Activated T-cell treated with anti-CD3 and anti-CD28 coated beads, Interleukin-2, amount 50 U/mL, for 4 hours (primary cell): ENCODE data around the gene NRN1. TPM values are rescaled to one million over a fixed set of nuclear protein-coding genes. Genes with fewer than 3 reads are reported as not detected.
"Not testable (repeated sequence)": the region's sequence is repeated elsewhere in the genome, so short reads cannot be mapped to it uniquely, and the experiment has no call there.

ENCODE experiments used
- ATAC-seq, 2 donors: fragments of 200-7000 bp; cut with Tn5 transposase; one replicate each; pipeline ENCODE4 v1.10.0; 2021
- DNase-seq: peaks from one replicate; pipeline ENCODE4 v3.0.0-alpha.2; 2020
- H3K27me3 Mint-ChIP-seq: one replicate; pipeline ENCODE4 v1.8.0; 2021; ENCODE audit warnings: low read depth, mixed read lengths
- H3K36me3 Mint-ChIP-seq: one replicate; pipeline ENCODE4 v1.8.0; 2022; ENCODE audit warnings: mixed read lengths; ENCODE audit not compliant: insufficient read depth
- H3K4me1 Mint-ChIP-seq: one replicate; pipeline ENCODE4 v1.8.0; 2021; ENCODE audit warnings: low read depth, mixed read lengths
- H3K4me3 Mint-ChIP-seq: one replicate; pipeline ENCODE4 v1.8.0; 2021; ENCODE audit warnings: mild to moderate bottlenecking, moderate library complexity, mixed read lengths
- H3K9me3 Mint-ChIP-seq: one replicate; pipeline ENCODE4 v1.8.0; 2021; ENCODE audit warnings: mixed read lengths
- total RNA-seq, 3 donors: library from RNA; stranded (reverse); gene quantifications; one replicate each; pipeline ENCODE4 v1.2.1, GENCODE V29; 2021

The NRN1 gene
- total RNA-seq, 3 donors from 2014 or later: 0.15 to 0.22 TPM; not detected in 1

DNA sequence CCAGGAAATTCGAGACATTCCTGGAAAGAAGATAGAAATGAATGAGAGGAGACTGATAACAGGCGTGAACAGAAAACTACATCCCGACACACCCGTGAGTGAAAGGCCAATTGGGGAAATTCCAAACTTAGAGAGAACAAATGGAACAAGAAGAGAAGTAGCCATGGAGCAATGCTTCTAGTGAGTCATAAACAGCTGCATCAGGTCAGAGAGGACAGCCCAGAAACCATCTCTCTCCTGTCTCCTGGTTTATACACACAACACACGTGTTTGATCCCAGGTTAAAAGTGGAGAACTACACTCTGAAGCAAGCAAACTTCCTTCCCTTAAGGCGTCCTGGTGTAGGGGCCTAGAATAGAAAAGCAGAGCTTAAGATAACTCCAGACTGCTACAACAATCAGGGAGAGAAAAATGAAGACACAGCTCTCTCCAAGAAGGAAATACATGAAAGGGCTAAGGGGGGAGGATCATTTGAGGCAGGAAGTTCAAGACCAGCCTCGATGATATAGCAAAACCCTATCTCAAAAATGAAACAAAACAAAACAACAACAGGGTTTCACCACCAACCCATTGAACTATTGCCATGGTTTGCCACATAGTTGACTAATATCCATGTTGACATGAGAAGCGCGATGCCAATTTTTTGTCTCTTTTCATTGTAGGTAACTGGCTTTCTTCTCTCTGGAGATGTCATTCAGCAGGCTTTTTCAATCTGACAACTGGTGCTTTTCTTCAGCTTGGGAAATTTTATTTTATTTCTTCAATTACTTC, 26.9 kb downstream of the NRN1 start:
- no peaks in the 10 kb centered on the region for H3K27me3 Mint-ChIP-seq

DNA sequence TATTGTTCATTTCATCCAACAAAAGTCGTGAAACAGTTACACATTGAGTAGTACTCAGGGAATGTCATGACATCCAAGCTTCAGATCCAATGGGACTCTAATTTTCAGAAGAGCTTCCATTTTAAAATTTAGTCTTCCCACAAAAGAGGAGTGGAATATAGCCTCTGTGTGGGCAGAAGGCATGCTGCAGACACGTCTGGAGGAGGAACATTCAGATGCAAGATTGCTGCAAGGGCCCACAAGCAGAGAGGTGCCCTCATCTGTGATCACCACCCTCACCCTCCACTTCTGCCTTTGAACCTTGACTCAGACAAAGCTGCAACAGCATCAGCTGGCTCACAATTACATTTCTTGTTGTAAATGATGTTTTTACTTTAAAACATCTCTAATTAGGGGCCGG, 29.9 kb downstream of the NRN1 start:
- ATAC-seq (no peak), DNase-seq (no peak)
- Mint-ChIP-seq H3K9me3 (no peaks in the 10 kb centered on the region), H3K27me3 (peaks cover 3% of the 10 kb centered on the region), H3K36me3 (no peaks in the 10 kb centered on the region), H3K4me1 (peaks cover 5% of the 10 kb centered on the region), H3K4me3 (no peak overlapping the region)

More for the DNA sequence above, 26.9 kb downstream of the NRN1 start:
- peaks cover 17% of the 10 kb centered on the region for H3K4me1 Mint-ChIP-seq
- no peak overlapping the region for H3K4me3 Mint-ChIP-seq
- ATAC-seq (no peak), DNase-seq (no peak)
- no peaks in the 10 kb centered on the region for H3K9me3 Mint-ChIP-seq
- H3K36me3 Mint-ChIP-seq: no peaks in the 10 kb centered on the region

DNA sequence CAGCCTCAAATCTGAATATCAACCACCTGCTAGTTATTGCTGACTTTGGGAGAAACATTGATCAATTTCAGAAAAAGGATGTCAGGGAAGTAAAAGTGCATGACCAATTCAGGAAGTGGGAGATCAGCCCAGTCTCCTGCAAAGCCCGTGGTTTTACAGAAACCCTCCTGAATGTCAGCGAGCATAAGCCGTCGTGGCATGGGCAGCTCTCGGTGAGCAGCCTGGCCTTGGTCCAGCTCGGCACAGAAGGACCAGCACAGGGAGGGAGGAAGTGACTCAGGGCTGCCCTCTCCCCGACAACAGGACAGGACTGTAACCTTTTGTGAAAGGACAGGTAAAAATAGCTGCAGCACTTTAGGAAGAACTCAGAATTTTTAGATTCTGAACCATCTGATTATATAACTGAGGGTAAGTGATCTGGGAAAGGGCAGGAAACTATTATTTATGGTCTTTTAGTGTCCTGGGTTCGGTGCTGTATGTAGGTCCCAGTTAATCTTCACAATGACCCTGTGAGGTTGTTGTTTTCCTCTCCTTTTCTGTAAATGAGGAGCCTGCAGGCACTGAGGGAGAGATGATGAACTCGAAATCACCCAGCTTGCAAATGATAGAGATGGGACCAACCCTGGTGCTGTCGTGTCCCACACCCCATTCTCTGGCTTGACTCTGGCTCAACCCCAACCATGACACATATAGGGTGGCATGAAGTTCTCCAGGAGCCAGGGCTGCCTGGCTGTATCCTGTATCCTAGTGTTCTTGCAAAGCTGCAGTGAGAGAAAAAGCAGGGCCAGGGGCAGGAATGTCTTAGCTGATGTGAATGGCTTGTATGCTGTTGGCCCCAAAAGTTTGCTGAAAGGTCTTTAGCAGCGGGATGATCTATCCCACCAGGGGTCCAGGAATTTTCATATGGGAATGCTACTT, 37.6 kb downstream of the NRN1 start:
- H3K4me1 Mint-ChIP-seq: peaks cover 6% of the 10 kb centered on the region
- ATAC-seq (no peak), DNase-seq (no peak)
- no peak overlapping the region for H3K4me3 Mint-ChIP-seq
- no peaks in the 10 kb centered on the region for H3K9me3 Mint-ChIP-seq
- H3K36me3 Mint-ChIP-seq: no peaks in the 10 kb centered on the region
- H3K27me3 Mint-ChIP-seq: peaks cover 3% of the 10 kb centered on the region

DNA sequence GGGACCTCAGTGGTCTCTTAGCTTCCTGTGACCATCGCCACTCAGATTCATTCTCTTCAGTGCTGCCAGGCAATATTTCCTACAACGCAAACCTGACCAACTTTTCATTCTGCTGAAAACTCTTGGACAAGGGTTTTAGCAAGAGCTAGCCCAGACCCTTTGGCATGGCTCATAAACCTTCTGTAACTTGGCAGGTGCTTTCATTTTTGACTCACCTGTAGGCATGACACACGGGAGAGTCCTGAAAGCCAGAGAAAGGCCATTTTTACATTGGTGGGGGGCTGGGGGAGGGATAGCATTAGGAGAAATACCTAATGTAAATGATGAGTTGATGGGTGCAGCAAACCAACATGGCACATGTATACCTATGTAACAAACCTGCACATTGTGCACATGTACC, 38.7 kb downstream of the NRN1 start:
- ATAC-seq, H3K4me1 Mint-ChIP-seq: not testable (repeated sequence)

DNA sequence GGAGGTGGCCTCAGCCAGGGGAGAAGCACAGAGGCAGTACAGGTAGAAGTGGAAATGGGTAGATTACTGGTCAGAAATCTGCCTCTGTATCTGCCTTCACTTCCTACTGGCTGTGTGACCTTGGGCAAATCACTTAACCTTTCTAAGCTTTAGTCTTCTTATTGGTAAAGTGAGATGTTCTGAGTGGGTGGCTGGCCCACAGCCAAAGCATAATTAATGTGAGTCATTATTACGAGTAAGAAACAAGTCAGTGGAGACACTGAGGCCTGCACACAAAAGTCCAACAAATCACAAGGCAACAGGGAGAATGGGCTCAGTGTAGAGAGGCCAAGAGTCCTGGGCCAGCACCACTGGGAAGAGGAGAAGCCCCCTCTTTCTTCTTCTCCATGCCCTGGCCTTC, 39.1 kb downstream of the NRN1 start:
- Mint-ChIP-seq H3K4me1 (peaks cover 6% of the 10 kb centered on the region), H3K36me3 (no peaks in the 10 kb centered on the region), H3K27me3 (no peaks in the 10 kb centered on the region), H3K4me3 (no peak overlapping the region), H3K9me3 (no peaks in the 10 kb centered on the region)
- ATAC-seq: no peak
- no peak for DNase-seq

More for the DNA sequence above, 38.7 kb downstream of the NRN1 start:
- H3K27me3 Mint-ChIP-seq, H3K4me3 Mint-ChIP-seq, H3K36me3 Mint-ChIP-seq, DNase-seq, H3K9me3 Mint-ChIP-seq: not testable (repeated sequence)

DNA sequence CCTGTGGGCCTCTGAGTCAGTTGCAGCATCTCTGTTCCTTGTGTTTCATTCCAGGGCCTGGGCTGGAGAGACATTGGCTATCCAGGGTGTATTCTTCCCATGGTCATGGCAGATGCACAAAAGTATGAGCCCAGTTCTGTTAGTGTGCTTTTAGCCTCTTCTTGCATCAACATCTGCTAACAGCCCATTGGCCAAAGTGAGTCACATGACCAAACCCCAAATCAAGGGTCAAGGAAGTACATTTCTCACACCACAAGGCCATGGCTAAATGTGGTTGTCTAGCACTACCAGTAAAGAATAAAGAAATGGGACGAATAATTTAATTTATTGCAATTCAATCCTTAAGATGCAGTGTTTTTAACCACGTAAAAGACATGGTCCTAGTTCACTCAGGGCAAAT, 43.9 kb downstream of the NRN1 start:
- DNase-seq (no peak), ATAC-seq (no peak)
- no peaks in the 10 kb centered on the region for H3K36me3 Mint-ChIP-seq
- H3K9me3 Mint-ChIP-seq: no peaks in the 10 kb centered on the region
- peaks cover 3% of the 10 kb centered on the region for H3K27me3 Mint-ChIP-seq
- no peaks in the 10 kb centered on the region for H3K4me1 Mint-ChIP-seq
- H3K4me3 Mint-ChIP-seq: no peak overlapping the region

DNA sequence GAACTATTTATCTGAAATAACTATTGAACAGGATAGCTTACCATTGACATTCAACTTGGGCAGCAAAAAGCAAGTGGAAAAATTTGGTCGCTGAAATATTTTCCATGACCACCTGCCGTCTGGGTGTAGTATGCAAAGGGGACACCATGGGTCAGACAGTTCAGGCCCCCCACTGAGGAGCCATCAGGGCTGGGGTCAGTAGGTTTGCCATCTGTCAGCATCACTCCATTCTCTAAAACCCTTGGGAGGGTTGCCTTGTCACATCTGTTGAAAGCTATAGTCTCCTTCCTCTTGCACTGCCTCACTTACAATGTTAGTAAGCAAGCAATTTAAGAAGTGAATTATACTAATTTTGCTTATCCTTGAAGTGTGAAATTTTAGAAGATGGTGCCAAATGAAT, 44.9 kb downstream of the NRN1 start:
- H3K4me3 Mint-ChIP-seq: no peak overlapping the region
- H3K36me3 Mint-ChIP-seq: no peaks in the 10 kb centered on the region
- DNase-seq (no peak), ATAC-seq (no peak)
- no peaks in the 10 kb centered on the region for H3K9me3 Mint-ChIP-seq
- H3K27me3 Mint-ChIP-seq: peaks cover 3% of the 10 kb centered on the region
- H3K4me1 Mint-ChIP-seq: no peaks in the 10 kb centered on the region

DNA sequence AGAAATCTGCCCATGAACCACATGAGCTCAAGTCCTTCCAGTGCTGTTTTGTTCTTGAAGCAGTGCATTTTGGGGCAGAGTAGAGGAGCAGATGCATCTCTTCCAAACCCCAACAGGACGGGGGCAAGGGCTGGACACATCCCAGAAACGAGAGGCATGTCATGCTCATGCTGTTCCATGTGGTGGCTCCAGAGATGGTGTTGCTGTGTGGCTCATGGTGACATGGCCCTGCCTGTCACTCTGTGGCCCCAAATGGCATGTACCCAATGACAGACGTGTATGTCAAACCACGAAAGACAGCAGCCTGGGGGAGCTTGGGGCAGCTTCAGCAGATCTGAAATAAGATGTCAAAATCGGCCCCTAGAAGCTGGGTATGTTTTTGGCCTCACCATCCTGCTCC, 46.3 kb downstream of the NRN1 start:
- peaks cover 3% of the 10 kb centered on the region for H3K27me3 Mint-ChIP-seq
- ATAC-seq: no peak

DNA sequence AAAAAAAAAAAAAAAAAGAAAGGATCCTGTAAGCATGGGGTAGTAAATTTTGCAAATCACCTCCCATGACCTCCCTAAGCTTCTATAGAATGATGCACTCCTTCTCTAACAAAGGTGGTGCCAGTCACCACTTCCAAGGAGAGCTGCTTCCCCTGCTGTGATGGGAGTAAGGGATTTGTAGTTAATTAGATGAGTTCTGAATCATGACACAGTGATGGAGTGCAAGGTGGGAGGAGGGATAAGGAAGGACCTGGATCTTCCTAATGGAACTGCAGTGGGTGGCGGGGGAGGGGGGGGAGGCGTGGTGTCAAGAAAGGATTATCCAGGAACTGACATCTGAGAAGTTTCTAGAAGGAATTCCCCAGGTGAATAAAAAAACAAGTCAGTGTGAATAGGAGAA, 47.8 kb downstream of the NRN1 start:
- Mint-ChIP-seq H3K27me3 (peaks cover 3% of the 10 kb centered on the region), H3K4me3 (no peak overlapping the region), H3K4me1 (no peaks in the 10 kb centered on the region), H3K9me3 (no peaks in the 10 kb centered on the region), H3K36me3 (no peaks in the 10 kb centered on the region)
- DNase-seq (no peak), ATAC-seq (no peak)

More for the DNA sequence above, 46.3 kb downstream of the NRN1 start:
- Mint-ChIP-seq H3K4me1 (no peaks in the 10 kb centered on the region), H3K9me3 (no peaks in the 10 kb centered on the region), H3K36me3 (no peaks in the 10 kb centered on the region), H3K4me3 (no peak overlapping the region)
- no peak for DNase-seq

DNA sequence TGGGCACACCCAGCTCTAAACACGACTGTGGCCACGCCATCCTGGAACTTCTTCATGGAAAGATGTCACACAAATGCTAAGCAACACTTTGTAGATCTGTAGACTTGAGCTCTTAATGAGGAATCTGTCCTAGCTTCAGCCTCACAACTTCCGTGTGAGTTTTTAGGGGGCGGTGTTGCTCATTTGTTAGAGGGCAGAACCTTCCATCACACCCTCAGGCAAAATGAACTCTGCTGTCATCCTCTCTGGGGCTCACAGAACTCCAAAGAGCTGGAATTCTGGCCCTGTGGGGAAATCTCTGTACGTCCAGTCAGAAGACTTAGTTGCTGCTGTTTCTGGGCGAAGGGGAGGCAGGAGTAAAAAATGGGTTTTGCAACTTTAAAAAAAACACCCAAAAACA, 49.8 kb downstream of the NRN1 start:
- ATAC-seq (no peak), DNase-seq (no peak)
- no peaks in the 10 kb centered on the region for H3K9me3 Mint-ChIP-seq
- H3K4me1 Mint-ChIP-seq: no peaks in the 10 kb centered on the region
- H3K27me3 Mint-ChIP-seq: peaks cover 3% of the 10 kb centered on the region
- no peak overlapping the region for H3K4me3 Mint-ChIP-seq
- H3K36me3 Mint-ChIP-seq: no peaks in the 10 kb centered on the region

DNA sequence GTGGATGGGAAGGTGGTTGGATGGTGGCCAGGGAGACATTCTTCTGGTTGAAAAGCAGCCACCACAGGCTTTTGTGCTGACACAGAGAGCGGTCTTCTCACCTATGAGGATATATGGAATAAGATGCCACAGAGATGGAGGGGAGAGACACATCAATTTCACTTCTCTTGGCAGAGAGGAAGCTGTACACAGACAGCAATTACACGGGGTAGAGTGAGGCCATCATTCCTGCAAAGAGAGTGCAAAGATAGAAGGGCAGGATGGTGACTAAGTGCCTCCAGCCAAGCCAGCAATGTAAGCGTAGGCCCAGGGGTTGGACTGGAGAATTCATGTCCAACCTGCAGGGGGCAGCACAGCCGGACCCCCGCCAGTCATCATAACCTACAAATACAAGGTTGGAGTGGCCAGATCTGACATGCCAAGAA, 56.4 kb downstream of the NRN1 start:
- Mint-ChIP-seq H3K4me1 (no peaks in the 10 kb centered on the region), H3K4me3 (no peak overlapping the region), H3K27me3 (no peaks in the 10 kb centered on the region), H3K9me3 (no peaks in the 10 kb centered on the region), H3K36me3 (no peaks in the 10 kb centered on the region)
- DNase-seq (no peak), ATAC-seq (no peak)
